ENCODE measurements around the gene KLK4. TPM values are rescaled to one million over a fixed set of nuclear protein-coding genes. Genes with fewer than 3 reads are reported as not detected.
A peak's percentile ranks its signal among the peaks of the same experiment; 100 is the strongest.

Gene KLK4
- total RNA-seq, 2 experiments from 2014 or later: not detected

- Mint-ChIP-seq H3K4me3 (no peak overlapping the region), H3K4me1 (peaks cover 4% of the 10 kb centered on the region), H3K36me3 (no peaks in the 10 kb centered on the region), H3K27ac (no peak overlapping the region), H3K27me3 (peaks cover 24% of the 10 kb centered on the region), H3K9me3 (no peaks in the 10 kb centered on the region)
- no peak for DNase-seq
- ATAC-seq (ENCODE audit: low read depth): no peak
- POLR2A ChIA-PET: no interaction called here
Observed at GRCh38 chr19:50931023-50931422, 19.8 kb upstream of the KLK4 start.

DNA sequence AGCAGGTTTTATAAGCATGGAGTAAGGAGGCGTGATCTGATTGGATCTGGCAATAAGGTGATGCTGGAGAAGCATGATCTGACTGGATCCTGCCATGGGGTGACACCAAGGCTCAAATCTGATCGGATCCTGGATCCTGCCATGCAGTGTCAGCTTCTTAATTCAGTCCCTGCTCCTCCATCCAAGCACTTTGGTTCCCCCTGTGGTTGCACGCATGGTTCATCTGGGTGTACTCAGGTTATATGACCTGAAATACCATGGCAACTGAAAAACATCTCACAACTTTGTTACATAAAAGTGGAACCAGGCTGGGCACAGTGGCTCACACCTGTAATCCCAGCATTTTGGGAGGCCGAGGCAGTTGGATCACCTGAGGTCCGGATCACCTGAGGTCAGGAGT lies 17.6 kb upstream of the KLK4 start:
- no peaks in the 10 kb centered on the region for H3K9me3 Mint-ChIP-seq
- no peaks in the 10 kb centered on the region for H3K36me3 Mint-ChIP-seq
- H3K27me3 Mint-ChIP-seq: peaks cover 24% of the 10 kb centered on the region
- no peak overlapping the region for H3K27ac Mint-ChIP-seq
- POLR2A ChIA-PET: no interaction called here
- ATAC-seq (ENCODE audit: low read depth): no peak
- H3K4me1 Mint-ChIP-seq: peaks cover 4% of the 10 kb centered on the region
- no peak for DNase-seq
- H3K4me3 Mint-ChIP-seq: no peak overlapping the region

DNA sequence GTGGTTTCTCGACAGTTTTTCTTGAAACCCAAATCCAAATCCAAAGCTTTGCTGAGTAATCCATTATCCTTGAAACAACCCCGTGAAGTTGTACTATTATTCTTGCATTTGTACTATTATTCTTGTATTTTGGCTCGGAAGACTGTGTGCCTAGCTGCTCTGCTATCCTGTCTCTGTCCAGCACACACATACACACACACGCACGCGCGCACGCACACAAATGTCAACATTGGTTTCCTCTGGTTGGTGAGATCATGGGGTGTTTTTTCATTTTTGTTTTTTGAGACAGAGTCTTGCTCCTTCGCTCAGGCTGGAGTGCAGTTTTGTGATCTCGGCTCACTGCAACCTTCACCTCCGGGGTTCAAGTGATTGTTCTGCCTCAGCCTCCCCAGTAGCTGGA lies 14.9 kb upstream of the KLK4 start:
- DNase-seq: no peak
- no peaks in the 10 kb centered on the region for H3K9me3 Mint-ChIP-seq
- H3K36me3 Mint-ChIP-seq: no peaks in the 10 kb centered on the region
- no peak overlapping the region for H3K27ac Mint-ChIP-seq
- H3K4me3 Mint-ChIP-seq: no peak overlapping the region
- H3K27me3 Mint-ChIP-seq: peaks cover 21% of the 10 kb centered on the region
- POLR2A ChIA-PET: no interaction called here
- no peak for ATAC-seq (ENCODE audit: low read depth)
- peaks cover 13% of the 10 kb centered on the region for H3K4me1 Mint-ChIP-seq

GRCh38 chr19:50925734-50926133 lies 14.5 kb upstream of the KLK4 start:
- Mint-ChIP-seq H3K36me3 (no peaks in the 10 kb centered on the region), H3K4me1 (peaks cover 11% of the 10 kb centered on the region), H3K27me3 (peaks cover 18% of the 10 kb centered on the region), H3K27ac (no peak overlapping the region), H3K4me3 (no peak overlapping the region), H3K9me3 (no peaks in the 10 kb centered on the region)
- DNase-seq (no peak), ATAC-seq (ENCODE audit: low read depth) (no peak)
- POLR2A ChIA-PET: no interaction called here

GRCh38 chr19:50924586-50924985 lies 13.4 kb upstream of the KLK4 start:
- H3K9me3 Mint-ChIP-seq: no peaks in the 10 kb centered on the region

GRCh38 chr19:50922317-50922853 lies 11.2 kb upstream of the KLK4 start:
- H3K27ac Mint-ChIP-seq: no peak overlapping the region
- ATAC-seq (ENCODE audit: low read depth) (peak; percentile 100), DNase-seq (peak; percentile 76)
- POLR2A ChIA-PET: interaction anchor here (0.7 to 2.2 kb wide), 2 partner anchors 131 to 198 kb away, joined by 3 to 8 read pairs; no protein-coding TSS in a partner anchor
- no peaks in the 10 kb centered on the region for H3K36me3 Mint-ChIP-seq
- peaks cover 23% of the 10 kb centered on the region for H3K27me3 Mint-ChIP-seq
- no peak overlapping the region for H3K4me3 Mint-ChIP-seq
- H3K4me1 Mint-ChIP-seq: peaks cover 9% of the 10 kb centered on the region
- H3K9me3 Mint-ChIP-seq: no peaks in the 10 kb centered on the region

More at GRCh38 chr19:50924586-50924985, 13.4 kb upstream of the KLK4 start:
- ATAC-seq (ENCODE audit: low read depth): no peak
- POLR2A ChIA-PET: no interaction called here
- DNase-seq: no peak
- H3K36me3 Mint-ChIP-seq: no peaks in the 10 kb centered on the region
- H3K27ac Mint-ChIP-seq: no peak overlapping the region
- no peak overlapping the region for H3K4me3 Mint-ChIP-seq
- peaks cover 9% of the 10 kb centered on the region for H3K4me1 Mint-ChIP-seq
- peaks cover 12% of the 10 kb centered on the region for H3K27me3 Mint-ChIP-seq

DNA sequence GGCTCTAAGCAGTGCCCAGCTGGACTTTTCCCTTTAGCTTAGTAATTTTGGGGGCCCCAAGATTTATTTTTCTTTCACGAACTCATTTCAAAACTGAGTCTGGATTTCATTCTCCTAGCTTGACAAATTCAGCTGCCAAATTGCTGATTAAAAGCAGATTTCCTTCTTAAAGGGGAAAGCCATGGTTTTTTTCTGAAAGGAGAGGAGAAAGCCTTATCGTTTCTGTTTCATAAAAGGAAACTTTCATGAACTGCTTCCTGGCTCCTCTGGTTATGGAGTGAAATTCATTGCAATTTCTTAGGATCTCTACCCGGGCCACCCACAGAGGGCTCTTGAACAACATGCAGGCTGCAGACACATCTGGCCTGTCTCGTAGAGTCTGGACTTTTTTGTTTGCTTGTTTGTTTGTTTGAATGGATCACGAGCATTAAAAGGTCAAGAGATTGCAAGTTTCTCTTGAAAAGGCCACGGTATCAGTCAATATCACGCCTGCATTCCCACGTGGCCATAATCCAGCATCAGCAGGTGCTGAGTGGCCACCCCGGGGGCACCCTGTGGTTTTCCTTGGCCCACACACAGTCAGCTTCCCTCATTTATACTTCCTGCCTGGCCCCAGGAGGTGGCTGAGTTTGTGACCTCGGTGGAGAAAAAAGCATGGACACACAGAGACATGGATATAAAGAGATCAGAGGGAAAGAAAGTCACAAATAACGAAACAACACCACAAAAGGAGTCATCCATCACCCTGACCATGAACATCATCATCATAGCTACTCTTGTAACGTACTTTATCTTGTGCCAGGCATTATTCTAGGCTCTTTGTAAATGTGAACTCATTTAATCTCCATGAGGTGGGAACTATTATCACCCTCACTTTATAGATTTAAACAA lies 10.5 kb upstream of the KLK4 start:
- Mint-ChIP-seq H3K27ac (no peak overlapping the region), H3K9me3 (no peaks in the 10 kb centered on the region), H3K4me3 (peak overlapping the region; percentile 4), H3K36me3 (no peaks in the 10 kb centered on the region), H3K4me1 (peaks cover 9% of the 10 kb centered on the region), H3K27me3 (peaks cover 23% of the 10 kb centered on the region)
- ATAC-seq (ENCODE audit: low read depth) (peak; percentile 29), DNase-seq (no peak)
- POLR2A ChIA-PET: interaction anchor here (0.7 to 2.2 kb wide), 2 partner anchors 130 to 197 kb away, joined by 3 to 8 read pairs; no protein-coding TSS in a partner anchor

- no peaks in the 10 kb centered on the region for H3K36me3 Mint-ChIP-seq
- no peaks in the 10 kb centered on the region for H3K4me1 Mint-ChIP-seq
- ATAC-seq (ENCODE audit: low read depth): no peak
- no peak overlapping the region for H3K27ac Mint-ChIP-seq
- no peak for DNase-seq
- H3K27me3 Mint-ChIP-seq: peaks cover 15% of the 10 kb centered on the region
- no peak overlapping the region for H3K4me3 Mint-ChIP-seq
- H3K9me3 Mint-ChIP-seq: no peaks in the 10 kb centered on the region
- POLR2A ChIA-PET: no interaction called here
Observed at GRCh38 chr19:50916069-50916468, 4.9 kb upstream of the KLK4 start.

- no peak overlapping the region for H3K4me3 Mint-ChIP-seq
- no peaks in the 10 kb centered on the region for H3K4me1 Mint-ChIP-seq
- ATAC-seq (ENCODE audit: low read depth) (no peak), DNase-seq (no peak)
- no peaks in the 10 kb centered on the region for H3K36me3 Mint-ChIP-seq
- H3K27ac Mint-ChIP-seq: no peak overlapping the region
- peaks cover 35% of the 10 kb centered on the region for H3K27me3 Mint-ChIP-seq
- POLR2A ChIA-PET: no interaction called here
- no peaks in the 10 kb centered on the region for H3K9me3 Mint-ChIP-seq
Observed at GRCh38 chr19:50912727-50913716, 1.8 kb upstream of the KLK4 start.

DNA sequence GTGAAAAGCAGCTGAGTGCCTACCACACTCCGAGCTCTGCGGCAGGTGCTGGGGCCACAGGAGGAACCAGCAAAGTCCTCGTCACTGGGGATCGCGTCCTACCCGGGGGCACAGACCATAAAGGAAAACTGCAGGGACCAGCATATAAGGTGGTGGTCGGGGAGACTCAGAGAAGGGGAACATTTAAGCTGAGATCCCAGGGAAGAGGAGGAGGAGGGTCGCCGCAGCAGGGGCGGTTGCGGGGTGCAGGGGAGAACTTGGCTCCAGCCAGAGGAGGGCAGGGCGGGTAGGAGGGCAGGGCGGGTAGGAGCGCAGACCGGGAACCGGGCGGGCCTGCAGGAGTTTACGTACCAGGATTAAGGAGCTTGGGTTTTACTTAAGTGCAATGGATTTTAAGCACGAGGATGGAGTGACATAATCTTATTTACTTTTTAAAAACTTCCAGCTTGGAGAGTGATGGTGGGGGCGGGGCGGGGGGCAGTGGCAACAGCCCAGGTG lies 956 bp upstream of the KLK4 start:
- DNase-seq (no peak), ATAC-seq (ENCODE audit: low read depth) (no peak)
- Mint-ChIP-seq H3K27me3 (peaks cover 35% of the 10 kb centered on the region), H3K9me3 (no peaks in the 10 kb centered on the region), H3K27ac (no peak overlapping the region), H3K4me3 (no peak overlapping the region), H3K36me3 (no peaks in the 10 kb centered on the region), H3K4me1 (no peaks in the 10 kb centered on the region)
- POLR2A ChIA-PET: no interaction called here

GRCh38 chr19:50910722-50911121 lies 473 bp downstream of the KLK4 start:
- no peaks in the 10 kb centered on the region for H3K9me3 Mint-ChIP-seq
- H3K36me3 Mint-ChIP-seq: no peaks in the 10 kb centered on the region
- H3K27ac Mint-ChIP-seq: no peak overlapping the region
- H3K27me3 Mint-ChIP-seq: peaks cover 46% of the 10 kb centered on the region
- DNase-seq (no peak), ATAC-seq (ENCODE audit: low read depth) (no peak)
- no peak overlapping the region for H3K4me3 Mint-ChIP-seq
- POLR2A ChIA-PET: no interaction called here
- H3K4me1 Mint-ChIP-seq: no peaks in the 10 kb centered on the region

- POLR2A ChIA-PET: no interaction called here
- no peak overlapping the region for H3K27ac Mint-ChIP-seq
Observed at GRCh38 chr19:50909240-50910070, 1.7 kb downstream of the KLK4 start.

More at GRCh38 chr19:50909240-50910070, 1.7 kb downstream of the KLK4 start:
- H3K4me1 Mint-ChIP-seq: no peaks in the 10 kb centered on the region
- H3K9me3 Mint-ChIP-seq: no peaks in the 10 kb centered on the region
- H3K36me3 Mint-ChIP-seq: no peaks in the 10 kb centered on the region
- peak overlapping the region; percentile 18 for H3K4me3 Mint-ChIP-seq
- H3K27me3 Mint-ChIP-seq: peaks cover 46% of the 10 kb centered on the region
- ATAC-seq (ENCODE audit: low read depth) (peak; percentile 26), DNase-seq (peak; percentile 41)

Measured in activated naive CD8-positive, alpha-beta T cell treated with anti-CD3 and anti-CD28 coated beads, Interleukin-2, amount 10 ng/mL, durations not matched to agents 7 days and 5 days (primary cell).